ENCODE results near the gene CISH.

DNA sequence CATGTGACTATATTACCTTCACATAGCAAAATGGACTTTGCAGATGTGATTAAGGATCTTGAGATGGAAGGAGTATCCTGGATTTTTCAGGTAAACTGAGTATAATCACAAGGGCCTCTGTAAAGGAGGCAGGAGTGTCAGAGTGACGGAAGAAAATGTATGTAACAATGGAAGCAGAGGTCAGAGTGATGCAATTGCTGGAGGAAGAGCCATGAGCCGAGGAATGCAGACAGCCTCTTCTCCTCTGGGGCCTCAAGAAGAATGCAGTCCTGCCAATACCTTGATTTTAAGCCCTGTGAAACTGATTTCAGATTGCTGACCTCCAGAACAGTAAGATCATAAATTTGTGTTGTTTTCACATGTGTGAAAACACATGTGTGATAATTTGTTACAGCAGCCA is 27.2 kb downstream of the CISH start:
- no peak for TF ChIP-seq CTCF (IDR thresholded peaks at IDR 0.05 in 4 of 5, conservative IDR thresholded peaks at IDR 0.05 in 1 of 5)
- no peak for TF ChIP-seq POLR2A (IDR thresholded peaks at IDR 0.05)
